Progenitor cell of endocrine pancreas (in vitro differentiated cells): Measurements from ENCODE around the gene YY1AP1. TPM values are rescaled to one million over a fixed set of nuclear protein-coding genes. Genes with fewer than 3 reads are reported as not detected.
"Not testable (repeated sequence)": the region's sequence is repeated elsewhere in the genome, so short reads cannot be mapped to it uniquely, and the experiment has no call there.

ENCODE experiments used
- DNase-seq: peaks from one replicate; pipeline ENCODE4 v3.0.0; 2021; ENCODE audit warnings: low spot score; ENCODE audit not compliant: unreplicated experiment
- H3K27ac Mint-ChIP-seq: 2 replicates; pipeline ENCODE4 v1.8.0; 2021; ENCODE audit warnings: mild to moderate bottlenecking, moderate library complexity, mixed read lengths
- H3K27me3 Mint-ChIP-seq: 2 replicates; pipeline ENCODE4 v1.8.0; 2021; ENCODE audit warnings: mixed read lengths
- H3K36me3 Mint-ChIP-seq: 2 replicates; pipeline ENCODE4 v1.8.0; 2022; ENCODE audit warnings: mixed read lengths; ENCODE audit not compliant: insufficient read depth
- H3K4me1 Mint-ChIP-seq: 2 replicates; pipeline ENCODE4 v1.8.0; 2021; ENCODE audit warnings: low read depth, mixed read lengths
- H3K4me3 Mint-ChIP-seq: 2 replicates; pipeline ENCODE4 v1.8.0; 2021; ENCODE audit warnings: low read depth, mild to moderate bottlenecking, moderate library complexity, mixed read lengths
- H3K9me3 Mint-ChIP-seq: 2 replicates; pipeline ENCODE4 v1.8.0; 2021; ENCODE audit warnings: low read depth, mixed read lengths
- CTCF ChIP-seq: fragments of 200-600 bp; sonication (generic); IDR thresholded peaks from one replicate; pipeline ENCODE4 v1.5.0; 2021; ENCODE audit warnings: antibody characterized with exemption, mild to moderate bottlenecking; ENCODE audit not compliant: unreplicated experiment
- total RNA-seq: library from RNA; stranded (reverse); gene quantifications from 2 replicates; pipeline ENCODE4 v1.2.1, GENCODE V29; 2021

Gene YY1AP1
- total RNA-seq, 1 donor from 2014 or later, result 56.2 TPM

GRCh38 chr1:155691992-155692528 lies 3.5 kb upstream of the YY1AP1 start:
- DNase-seq, result no peak
- Mint-ChIP-seq H3K4me3 (no peak overlapping the region), H3K27ac (no peak overlapping the region), H3K4me1 (peaks cover 13% of the 10 kb centered on the region), H3K36me3 (peaks cover 43% of the 10 kb centered on the region), H3K27me3 (no peaks in the 10 kb centered on the region), H3K9me3 (peaks cover 26% of the 10 kb centered on the region)
- no peak for TF ChIP-seq CTCF

- DNase-seq, H3K27me3 Mint-ChIP-seq: not testable (repeated sequence)
- peak within 1 kb of the TSS; percentile 98 for H3K27ac Mint-ChIP-seq
- H3K36me3 Mint-ChIP-seq, result peaks cover 32% of the 10 kb centered on the region
- peaks cover 15% of the 10 kb centered on the region for H3K9me3 Mint-ChIP-seq
- peaks cover 24% of the 10 kb centered on the region for H3K4me1 Mint-ChIP-seq
- H3K4me3 Mint-ChIP-seq, result peak within 1 kb of the TSS; percentile 97
Measured at GRCh38 chr1:155689081-155689607, 570 bp upstream of the YY1AP1 start, which contains the start of gene DAP3. TSS of gene DAP3 (plus strand) at chr1:155689091. CDS start at chr1:155709780, 20,689 bp downstream.

- Mint-ChIP-seq H3K27ac (peak overlapping the region; percentile 98), H3K9me3 (peaks cover 14% of the 10 kb centered on the region), H3K4me1 (peaks cover 24% of the 10 kb centered on the region), H3K4me3 (peak overlapping the region; percentile 97), H3K36me3 (peaks cover 25% of the 10 kb centered on the region)
- DNase-seq, result peak; percentile 31
- H3K27me3 Mint-ChIP-seq, result not testable (repeated sequence)
Measured at GRCh38 chr1:155687705-155688323, 760 bp downstream of the YY1AP1 start.

GRCh38 chr1:155681776-155682175 lies 6.8 kb downstream of the YY1AP1 start:
- Mint-ChIP-seq H3K4me3 (no peak overlapping the region), H3K9me3 (no peaks in the 10 kb centered on the region), H3K4me1 (peaks cover 10% of the 10 kb centered on the region), H3K27me3 (no peaks in the 10 kb centered on the region), H3K27ac (no peak overlapping the region), H3K36me3 (peaks cover 11% of the 10 kb centered on the region)
- no peak for TF ChIP-seq CTCF
- DNase-seq, result no peak

- no peak for DNase-seq
- Mint-ChIP-seq H3K27me3 (no peaks in the 10 kb centered on the region), H3K27ac (no peak overlapping the region), H3K4me3 (no peak overlapping the region), H3K4me1 (peaks cover 3% of the 10 kb centered on the region), H3K36me3 (peaks cover 16% of the 10 kb centered on the region), H3K9me3 (no peaks in the 10 kb centered on the region)
- no peak for TF ChIP-seq CTCF
Measured at GRCh38 chr1:155680531-155680930, 8.0 kb downstream of the YY1AP1 start.

- peaks cover 22% of the 10 kb centered on the region for H3K36me3 Mint-ChIP-seq
- H3K4me3 Mint-ChIP-seq, H3K4me1 Mint-ChIP-seq, DNase-seq, H3K9me3 Mint-ChIP-seq, H3K27ac Mint-ChIP-seq, H3K27me3 Mint-ChIP-seq: not testable (repeated sequence)
Measured at GRCh38 chr1:155678992-155679391, 9.6 kb downstream of the YY1AP1 start.

GRCh38 chr1:155678027-155678426 lies 10.5 kb downstream of the YY1AP1 start:
- Mint-ChIP-seq H3K36me3 (peaks cover 25% of the 10 kb centered on the region), H3K9me3 (no peaks in the 10 kb centered on the region), H3K27me3 (no peaks in the 10 kb centered on the region), H3K27ac (no peak overlapping the region), H3K4me3 (no peak overlapping the region), H3K4me1 (no peaks in the 10 kb centered on the region)
- no peak for TF ChIP-seq CTCF
- no peak for DNase-seq
